Hematopoietic multipotent progenitor cell treated with erythropoietin and hydrocortisone succinate and interleukin-3 and kit ligand, for 4 days (in vitro differentiated cells): ENCODE results near the gene BAZ1B.
A peak's percentile ranks its signal among the peaks of the same experiment; 100 is the strongest.
"Not testable (repeated sequence)": the region's sequence is repeated elsewhere in the genome, so short reads cannot be mapped to it uniquely, and the experiment has no call there.

Experiments used
- DNase-seq: peaks from one replicate; pipeline ENCODE4 v3.0.0-alpha.2; 2015

BAZ1B gene

DNA sequence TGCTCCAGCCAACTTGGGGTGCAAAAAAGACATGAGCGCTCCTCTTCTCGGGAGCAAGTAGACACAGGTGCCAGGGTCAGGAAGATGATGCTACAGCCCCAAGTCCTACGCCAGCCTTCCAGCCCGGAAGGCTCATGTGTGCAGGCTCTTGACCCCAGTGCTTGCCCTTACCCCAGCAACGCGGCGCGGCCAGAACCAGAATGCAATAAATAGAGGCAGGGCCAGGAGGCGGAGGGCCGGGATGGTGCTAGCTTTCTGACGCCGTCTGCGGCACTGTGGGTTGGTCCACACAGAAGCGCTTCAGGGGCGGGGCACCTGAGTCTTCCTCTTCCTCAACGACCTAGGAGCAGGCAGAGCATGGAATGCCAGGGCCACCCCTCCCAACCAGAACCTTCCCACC lies 15.0 kb upstream of the BAZ1B start:
- DNase-seq, result no peak

DNA sequence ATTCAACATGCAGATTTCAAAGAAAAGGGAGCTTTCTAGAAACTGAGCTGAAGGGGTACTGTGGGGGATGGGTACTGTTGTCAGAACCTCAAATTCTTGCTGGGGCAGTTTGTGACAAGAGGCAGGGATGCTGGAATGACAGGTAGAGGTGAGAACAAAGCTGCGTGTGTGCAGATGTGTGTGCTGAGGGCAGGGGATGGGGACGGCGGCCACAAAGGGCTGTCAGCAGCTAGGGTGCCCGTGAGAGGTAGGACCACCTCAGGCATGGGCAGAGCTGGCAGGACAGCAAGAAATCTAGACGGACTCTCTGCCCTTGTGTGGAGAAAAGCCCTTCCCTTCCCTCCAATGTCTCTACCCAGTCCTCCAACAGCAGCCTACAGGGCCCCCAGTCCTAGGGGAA lies 14.4 kb upstream of the BAZ1B start:
- DNase-seq, result no peak

DNA sequence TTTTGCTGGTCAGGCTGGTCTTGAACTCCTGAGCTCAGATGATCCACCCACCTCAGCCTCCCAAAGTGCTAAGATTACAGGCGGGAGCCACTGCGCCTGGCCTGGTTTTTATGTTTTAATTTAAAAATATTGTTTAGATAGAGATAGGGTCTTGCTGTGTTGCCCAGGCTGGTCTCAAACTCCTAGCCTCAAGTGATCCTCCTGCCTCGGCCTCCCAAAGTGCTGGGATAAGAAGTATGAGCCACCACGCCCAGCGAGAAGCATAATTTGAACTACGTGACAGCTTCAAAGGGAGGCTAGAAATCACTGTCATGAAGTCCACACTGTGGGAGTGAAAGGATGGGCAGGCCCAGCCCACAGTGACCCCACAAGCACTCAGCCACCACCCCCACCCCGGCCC lies 13.8 kb upstream of the BAZ1B start:
- DNase-seq, result not testable (repeated sequence)

- no peak for DNase-seq
These were observed 11.6 kb upstream of the BAZ1B start for GRCh38 chr7:73533742-73534141.

DNA sequence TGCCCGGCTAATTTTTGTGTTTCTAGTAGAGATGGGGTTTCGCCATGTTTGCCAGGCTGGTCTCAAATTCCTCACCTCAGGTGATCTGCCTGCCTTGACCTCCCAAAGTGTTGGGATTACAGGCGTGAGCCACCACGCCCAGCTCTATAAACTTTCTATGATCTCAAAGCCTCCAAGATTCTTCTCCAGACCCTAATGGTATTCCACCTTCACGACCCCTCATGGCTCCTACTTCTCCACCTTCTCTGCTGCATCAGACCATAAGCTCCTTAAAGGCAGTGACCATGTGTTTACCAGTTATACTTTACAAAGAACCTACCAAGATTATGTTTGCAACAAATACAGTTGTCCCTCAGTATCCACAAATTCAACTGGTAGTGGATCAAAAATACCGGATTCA lies 10.1 kb upstream of the BAZ1B start:
- DNase-seq, result no peak

DNA sequence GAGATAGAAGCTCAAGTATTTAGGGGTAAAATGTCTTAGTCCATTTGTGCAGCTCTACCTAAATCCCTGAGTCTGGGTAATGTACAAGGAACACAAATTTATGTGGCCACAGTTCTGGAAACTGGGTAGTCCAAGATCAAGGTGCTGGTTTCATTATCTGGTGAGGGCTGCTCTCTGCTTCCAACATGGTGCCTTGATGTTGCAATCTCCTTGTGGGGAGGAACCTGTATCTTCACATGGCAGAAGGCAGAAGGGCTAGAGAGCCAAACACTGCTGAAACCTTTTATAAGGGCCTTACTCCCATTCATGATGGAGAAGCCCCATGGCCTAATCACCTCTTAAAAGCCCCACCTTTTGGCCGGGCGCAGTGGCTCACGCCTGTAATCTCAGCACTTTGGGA lies 8.7 kb upstream of the BAZ1B start:
- peak; percentile 53 for DNase-seq

DNA sequence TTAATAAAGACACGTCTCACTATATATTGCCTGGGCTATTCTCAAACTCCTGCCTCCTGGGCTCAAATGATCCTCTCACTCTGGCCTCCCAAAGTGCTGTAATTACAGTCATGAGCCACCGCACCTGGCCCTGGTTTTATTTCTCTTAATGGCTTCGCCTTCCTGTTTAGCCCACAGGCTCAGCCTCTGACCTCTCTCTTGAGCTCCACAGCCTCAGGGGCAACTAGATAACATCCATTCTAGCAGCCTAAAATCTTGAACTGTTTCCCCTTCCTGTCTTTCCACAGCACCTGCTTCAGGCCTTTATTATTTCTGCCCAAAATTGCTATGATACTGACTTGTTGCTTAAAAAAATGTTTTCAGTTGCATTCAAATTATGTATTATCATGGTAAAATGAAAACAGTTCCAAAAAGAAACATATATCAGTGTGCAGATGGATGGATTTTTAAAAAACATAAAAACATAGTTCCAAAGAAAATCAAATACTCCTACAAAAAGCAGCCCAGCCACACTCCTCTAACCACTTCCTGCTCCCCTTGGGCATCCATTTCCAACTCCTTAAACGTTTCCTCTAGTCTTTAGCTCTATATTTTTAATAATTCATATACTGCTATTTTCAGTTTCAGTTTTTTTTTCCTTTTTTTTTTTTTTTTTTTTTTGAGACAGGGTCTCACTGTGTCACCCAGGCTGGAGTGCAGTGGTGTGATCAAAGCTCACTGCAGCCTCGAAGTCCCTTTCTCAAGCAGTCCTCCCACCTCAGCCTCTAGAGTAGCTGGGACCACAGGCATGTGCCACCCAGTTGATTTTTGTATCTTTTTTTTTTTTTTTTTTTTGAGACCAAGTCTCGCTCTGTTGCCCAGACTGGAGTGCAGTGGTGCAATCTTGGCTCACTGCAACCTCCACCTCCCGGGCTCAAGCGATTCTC lies 5.1 kb upstream of the BAZ1B start:
- peak; percentile 70 for DNase-seq

- DNase-seq, result not testable (repeated sequence)
These were observed 4.0 kb upstream of the BAZ1B start for GRCh38 chr7:73526158-73526494.

- DNase-seq, result peak; percentile 80
These were observed 423 bp downstream of the BAZ1B start for GRCh38 chr7:73521636-73522104.

DNA sequence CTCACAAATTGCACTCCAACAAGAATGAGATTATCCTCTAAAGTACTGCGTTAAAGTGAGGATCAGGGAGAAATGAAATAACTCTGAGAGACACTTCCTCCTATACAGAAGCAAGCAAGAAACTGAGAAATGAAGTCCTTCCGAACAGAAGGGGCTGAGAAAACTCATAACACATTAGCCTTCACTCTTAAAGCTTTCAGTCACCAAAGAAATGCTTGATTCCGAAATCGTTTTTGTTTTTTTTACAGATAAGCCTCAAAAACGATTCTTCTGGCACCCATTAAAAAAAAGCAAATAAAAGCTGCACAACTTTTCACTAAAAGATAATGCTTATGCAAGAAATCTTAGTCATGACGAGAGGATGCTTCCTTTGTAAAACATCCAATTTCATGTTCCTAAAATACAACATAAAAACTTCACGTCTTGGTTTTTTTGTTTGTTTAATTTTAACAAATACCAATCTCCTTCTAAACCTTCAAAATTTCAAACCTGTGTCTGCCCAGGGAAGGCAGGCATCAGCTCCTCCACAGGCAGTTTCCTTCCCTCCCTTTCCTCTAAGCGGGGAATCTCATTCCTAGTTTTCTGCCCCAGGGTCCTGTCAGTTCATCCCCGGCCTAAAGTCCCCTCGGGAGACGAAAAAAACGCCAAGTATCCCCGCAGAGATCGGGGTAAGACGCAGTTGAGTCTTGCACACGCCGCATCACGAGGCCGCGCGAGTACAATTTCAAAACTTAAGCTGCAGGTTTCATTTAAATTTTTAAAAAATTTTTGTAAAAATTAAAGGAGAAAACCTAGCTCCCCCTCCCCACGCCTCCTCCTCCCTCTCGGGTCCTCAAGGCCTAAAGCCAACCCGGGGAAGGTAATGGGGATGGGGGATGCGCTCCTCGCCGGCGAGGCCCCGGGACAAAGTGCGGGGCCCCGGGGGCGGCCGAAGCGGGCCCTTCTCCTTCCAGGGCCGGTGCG lies 1.1 kb downstream of the BAZ1B start:
- DNase-seq, result peak; percentile 41

- DNase-seq, result peak; percentile 61
These were observed 2.0 kb downstream of the BAZ1B start for GRCh38 chr7:73519867-73520672.

DNA sequence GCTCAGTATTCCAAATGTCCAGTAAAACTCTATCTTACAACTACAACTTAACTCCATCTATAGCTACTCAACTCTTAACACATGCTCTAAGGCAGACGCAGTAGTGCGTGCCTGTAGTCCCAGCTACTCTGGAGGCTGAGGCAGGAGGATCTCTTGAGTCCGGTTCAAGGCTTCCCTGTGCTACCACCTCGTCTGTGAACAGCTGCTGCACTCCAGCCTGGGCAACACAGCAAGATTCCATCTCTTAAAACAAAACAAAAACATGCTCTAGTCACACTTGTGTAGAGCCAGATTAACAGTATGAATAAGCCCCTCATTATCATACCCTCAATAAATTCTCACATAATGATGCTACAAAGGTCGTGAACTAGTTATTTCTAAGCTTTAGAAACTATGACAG lies 3.6 kb downstream of the BAZ1B start:
- no peak for DNase-seq

GRCh38 chr7:73517241-73517995 lies 4.7 kb downstream of the BAZ1B start:
- peak; percentile 19 for DNase-seq

DNA sequence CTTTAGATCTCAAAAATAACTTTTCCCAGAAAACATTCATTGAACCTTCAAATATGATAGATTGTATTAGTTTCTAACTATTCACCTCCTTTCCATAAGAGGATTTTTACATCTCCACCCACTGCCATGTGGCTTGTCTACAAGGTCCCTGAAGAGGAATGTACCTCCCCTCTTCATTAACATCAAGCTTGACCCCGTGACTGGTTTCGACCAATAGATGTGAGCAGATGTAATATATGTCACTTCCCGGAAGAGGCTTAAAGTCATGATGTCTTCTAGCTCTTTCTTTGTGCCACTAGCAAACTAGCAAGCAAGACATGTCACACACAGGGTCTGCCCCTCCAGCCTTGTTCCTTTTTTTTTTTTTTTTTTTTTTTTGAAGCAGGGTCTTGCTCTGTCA lies 6.9 kb downstream of the BAZ1B start:
- DNase-seq, result peak; percentile 36

DNA sequence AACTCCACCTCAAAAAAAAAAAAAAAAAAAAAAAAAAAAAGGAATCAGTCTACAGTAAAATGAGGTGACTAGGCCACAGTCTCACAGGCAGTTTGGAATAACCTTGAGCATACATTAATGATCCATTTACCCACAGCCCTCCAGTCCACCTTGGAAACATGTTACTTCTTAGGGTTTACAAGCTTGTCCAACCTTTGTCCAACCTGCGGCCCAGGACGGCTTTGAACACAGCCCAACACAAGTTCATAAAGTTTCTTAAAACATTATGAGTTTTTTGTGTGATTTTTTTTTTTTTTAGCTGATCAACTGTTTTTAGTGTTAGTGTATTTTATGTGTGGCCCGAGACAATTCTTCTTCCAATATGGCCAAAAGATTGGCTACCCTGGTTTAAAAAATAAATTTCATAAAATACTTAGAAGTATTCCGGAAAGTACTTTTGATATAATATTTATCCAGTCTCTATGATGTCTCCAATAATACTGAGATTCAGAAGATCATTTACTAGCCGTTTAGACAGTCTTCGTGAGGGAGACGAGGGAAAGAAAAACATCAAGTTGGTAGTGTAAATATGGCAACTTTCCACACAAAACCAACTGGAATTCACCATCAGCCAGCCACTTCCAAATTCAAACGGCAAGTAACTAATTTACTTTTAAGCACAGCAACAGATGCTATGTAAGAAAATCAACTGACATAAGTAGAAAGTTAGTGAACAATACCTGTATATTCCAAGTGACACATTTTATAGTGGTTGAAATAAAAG lies 9.9 kb downstream of the BAZ1B start:
- DNase-seq, result peak; percentile 13

GRCh38 chr7:73509463-73509862 lies 12.6 kb downstream of the BAZ1B start:
- no peak for DNase-seq

GRCh38 chr7:73507556-73507955 lies 14.5 kb downstream of the BAZ1B start:
- DNase-seq, result no peak

DNA sequence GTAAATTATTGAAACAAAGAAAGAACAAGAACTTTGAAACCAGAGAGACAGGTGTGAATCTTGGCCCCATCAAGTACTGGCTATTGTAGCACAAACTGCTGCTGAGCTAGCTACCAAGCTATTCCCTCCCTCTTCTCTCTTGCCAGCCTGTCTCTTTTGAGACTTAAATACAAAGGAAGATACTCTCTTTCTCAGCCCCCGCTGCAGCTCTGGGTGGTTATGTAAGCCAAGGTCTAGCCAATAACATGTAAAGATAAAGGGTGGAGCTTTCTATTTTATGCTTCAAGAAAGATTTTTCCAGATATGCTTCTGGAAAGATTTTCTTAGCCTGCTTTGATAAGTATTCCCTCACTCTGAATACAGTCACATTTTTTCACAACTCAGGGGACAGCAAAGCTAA lies 17.2 kb downstream of the BAZ1B start:
- DNase-seq, result no peak

DNA sequence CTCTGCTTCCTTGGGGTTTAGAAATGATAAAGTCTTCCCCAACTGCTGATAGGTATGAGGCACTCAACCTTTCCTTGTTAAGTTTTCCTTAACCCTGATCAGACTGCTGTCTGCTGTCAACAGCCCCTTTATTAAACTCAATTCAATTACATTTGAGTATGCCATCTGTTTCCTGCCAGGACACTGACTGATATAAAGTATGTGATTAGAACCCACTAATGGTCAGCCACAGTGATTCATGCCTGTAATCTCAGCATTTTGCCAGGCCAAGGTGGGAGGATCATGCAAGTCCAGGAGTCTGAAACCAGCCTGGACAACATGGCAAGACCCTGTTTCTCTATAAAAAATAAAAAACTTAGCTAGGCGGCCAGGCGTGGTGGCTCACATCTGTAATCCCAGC lies 18.1 kb downstream of the BAZ1B start:
- DNase-seq, result no peak

DNA sequence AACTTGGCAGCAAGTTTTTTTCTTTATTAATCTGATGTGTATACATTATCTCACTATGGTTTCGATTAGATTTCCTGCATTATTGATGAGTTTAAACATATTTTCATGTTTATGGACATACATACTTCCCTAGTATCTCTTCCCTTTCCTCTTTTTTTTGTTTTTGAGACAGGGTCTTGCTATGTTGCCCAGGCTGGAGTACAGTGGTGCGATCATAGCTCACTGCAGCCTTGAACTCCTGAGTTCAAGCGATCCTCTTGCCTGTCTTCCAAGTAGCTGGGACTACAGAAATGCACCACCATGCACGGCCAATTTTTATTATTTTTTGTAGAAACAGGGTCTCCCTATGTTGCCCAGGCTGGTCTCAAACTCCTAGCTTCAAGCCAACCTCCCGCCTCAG lies 18.9 kb downstream of the BAZ1B start:
- DNase-seq, result no peak

DNA sequence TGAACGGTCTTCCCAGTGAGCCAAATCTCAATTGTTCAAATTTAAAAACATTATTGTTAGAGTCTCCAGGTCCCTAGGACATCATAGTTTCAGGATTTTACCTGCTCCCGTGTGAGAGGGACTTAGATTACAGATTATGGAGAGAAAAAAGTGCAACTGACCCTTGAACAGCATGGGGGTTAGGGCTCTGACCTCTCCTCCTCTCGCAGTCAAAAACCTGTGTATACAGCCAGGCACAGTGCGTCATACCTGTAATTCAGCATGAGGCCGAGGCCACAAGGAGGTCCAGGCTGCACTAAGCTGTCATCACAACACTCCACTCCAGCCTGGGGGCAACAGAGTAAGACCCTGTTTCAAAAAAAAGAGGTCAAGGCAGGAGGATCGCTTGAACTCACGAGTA lies 25.5 kb downstream of the BAZ1B start:
- DNase-seq, result no peak
